Measurements from ENCODE around the gene ZNF407. TPM values are rescaled to one million over a fixed set of nuclear protein-coding genes. Genes with fewer than 3 reads are reported as not detected.

ZNF407 gene
- total and polyA plus RNA-seq, 2 of the 13 experiments (the other 11 are each of a cell fraction or from before 2014, with no cell fraction given) = 2.3 to 8.7 TPM

GRCh38 chr18:74921057-74921820 lies 323.6 kb downstream of the ZNF407 start (continued):
- TF ChIP-seq KIAA2018 (CRISPR knock-in tag; IDR thresholded peaks at IDR 0.05; ENCODE audit: borderline replicate concordance) = no peak
- no peak for TF ChIP-seq ZNF234 (CRISPR knock-in tag; conservative IDR thresholded peaks at IDR 0.05)
- TF ChIP-seq ZFP41 (CRISPR knock-in tag; IDR thresholded peaks at IDR 0.05; ENCODE audit: borderline replicate concordance) = no peak
- no peak for TF ChIP-seq ZFYVE20 (CRISPR knock-in tag; IDR thresholded peaks at IDR 0.05; ENCODE audit: borderline replicate concordance, low read depth)
- TF ChIP-seq BCLAF1 (IDR thresholded peaks at IDR 0.05) = no peak
- TF ChIP-seq TBX3 (IDR thresholded peaks at IDR 0.05; ENCODE audit: borderline replicate concordance) = no peak
